HG02623 (cell line): ENCODE data around the gene ZNF316.

Experiments used
- ATAC-seq: cut with Tn5 transposase; IDR thresholded peaks from one replicate; pipeline ENCODE4 v1.9.1; 2021; ENCODE audit warnings: moderate library complexity; ENCODE audit not compliant: unreplicated experiment

Gene ZNF316

DNA sequence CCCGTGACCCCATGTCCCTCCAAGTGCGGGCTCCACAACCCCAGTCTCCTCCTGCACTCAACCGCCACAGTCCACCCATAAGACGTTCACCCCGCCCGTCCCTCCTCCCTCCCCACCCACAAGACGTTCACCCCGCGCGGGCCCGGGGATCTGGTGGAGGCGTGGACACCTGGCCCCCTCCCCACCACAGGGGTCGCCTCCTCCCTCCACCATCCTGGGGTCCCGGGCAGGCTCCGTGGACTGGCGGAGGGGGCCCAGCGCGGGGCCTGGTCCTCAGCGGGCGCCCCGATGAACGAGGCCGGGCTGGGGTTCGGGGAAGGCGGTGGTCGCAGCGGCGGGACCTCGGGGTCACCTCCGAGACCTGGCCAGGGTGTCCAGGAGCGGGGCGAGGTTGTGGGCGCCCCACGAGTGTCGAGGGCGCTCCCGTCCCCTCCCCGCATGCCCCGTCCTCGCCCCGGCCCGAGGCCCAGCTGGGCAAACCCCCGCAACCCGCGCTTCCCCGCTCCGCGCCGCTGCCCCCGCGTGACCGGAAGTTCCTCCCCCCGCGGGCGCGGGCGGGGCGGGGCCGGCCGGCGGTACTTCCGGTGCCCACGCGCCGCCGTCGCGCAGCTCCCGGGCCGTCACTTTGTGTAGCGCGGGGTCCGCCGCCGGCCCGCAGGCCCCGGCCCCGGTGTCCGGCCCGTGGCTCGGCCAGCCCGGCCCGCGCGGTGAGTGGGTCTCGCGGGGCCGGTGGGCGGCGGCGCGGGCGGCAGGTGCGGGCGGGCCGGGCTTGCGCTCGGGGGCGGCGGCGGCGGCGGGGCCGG lies at the start of gene ZNF316:
Gene ZNF316 (plus strand): TSS at position 578 of the 803 bp plus-strand sequence. CDS start 5,092 bp downstream, outside the sequence.
- ATAC-seq, result peak; percentile 68

DNA sequence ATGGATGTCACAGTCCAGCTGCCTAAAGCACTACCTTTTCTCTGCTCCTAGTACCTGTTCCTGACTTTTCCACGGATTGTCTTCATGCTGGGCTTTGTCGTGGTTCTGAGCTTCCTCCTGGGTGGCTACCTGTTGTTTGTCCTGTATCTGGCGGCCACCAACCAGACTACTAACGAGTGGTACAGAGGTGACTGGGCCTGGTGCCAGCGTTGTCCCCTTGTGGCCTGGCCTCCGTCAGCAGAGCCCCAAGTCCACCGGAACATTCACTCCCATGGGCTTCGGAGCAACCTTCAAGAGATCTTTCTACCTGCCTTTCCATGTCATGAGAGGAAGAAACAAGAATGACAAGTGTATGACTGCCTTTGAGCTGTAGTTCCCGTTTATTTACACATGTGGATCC lies 48.6 kb upstream of the ZNF316 start:
- no peak for ATAC-seq

DNA sequence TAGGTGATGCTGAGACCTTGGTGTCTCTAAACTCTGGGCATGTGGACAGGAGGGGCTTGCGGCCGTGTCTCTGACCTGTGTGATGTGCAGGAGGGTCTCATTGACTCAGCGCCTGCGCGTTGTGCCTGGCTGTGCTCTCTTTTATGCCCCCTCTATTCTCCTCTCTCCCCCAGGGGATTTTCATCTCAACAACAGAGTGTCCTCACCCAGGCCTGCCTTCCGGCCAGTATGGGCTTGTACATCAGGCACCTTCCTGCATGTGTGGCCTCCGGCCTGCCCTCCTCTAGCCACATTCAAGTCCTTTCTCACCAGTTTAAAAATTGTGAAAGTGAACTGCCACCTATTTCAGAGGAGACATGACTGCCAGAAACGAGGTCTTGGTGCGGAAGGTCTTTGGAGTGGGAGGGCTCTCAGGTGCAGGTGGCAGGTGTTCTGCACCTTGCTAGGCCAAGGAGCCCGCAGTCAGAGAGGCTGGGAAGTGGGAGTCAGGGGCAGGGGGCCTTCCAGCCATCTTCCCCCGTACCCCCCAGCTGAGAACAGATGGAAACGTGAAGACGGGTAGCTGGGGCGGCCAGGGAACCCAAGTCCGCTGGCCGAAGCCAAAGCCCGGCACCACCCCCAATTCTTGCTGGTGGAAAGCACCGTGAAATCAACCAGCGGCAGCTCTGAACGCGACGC lies 47.8 kb upstream of the ZNF316 start:
- ATAC-seq, result no peak

DNA sequence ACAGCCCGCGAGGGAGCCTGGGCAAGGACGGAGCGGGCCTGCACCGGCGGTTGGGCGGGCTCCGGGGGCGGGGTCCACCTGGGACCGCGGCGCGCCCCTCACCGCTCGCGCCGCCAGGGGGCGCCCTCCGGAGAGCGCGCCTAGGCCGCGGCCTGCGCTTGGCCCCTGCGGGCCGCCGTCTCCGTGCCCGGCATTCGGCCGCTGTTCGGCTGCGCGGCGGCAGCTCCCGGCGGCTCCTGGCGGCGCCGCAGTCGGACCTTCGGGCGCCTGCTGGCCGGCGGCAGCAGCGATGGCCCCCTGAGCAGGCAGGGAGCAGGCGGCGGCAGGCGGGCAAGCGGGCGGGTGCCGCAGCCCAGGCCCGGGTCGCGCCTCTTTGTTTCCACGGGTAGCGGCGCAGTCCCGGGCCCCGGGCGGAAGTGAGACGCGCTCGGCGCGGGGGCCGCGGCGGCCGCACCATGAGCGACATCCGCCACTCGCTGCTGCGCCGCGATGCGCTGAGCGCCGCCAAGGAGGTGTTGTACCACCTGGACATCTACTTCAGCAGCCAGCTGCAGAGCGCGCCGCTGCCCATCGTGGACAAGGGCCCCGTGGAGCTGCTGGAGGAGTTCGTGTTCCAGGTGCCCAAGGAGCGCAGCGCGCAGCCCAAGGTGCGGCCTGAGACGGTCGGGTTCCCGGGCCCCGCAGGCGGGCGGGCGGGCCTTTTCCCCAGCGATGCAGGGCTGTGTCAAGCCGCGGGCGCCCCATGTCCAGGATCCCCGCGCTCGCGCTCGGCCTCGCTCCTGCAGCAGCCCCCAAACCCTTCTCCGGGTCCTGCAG lies 47.1 kb upstream of the ZNF316 start, which contains the start of gene INTS15:
Gene INTS15 (plus strand): TSS at position 193 of the 816 bp plus-strand sequence. CDS start 263 bp downstream, at position 456.
- ATAC-seq, result peak; percentile 82

DNA sequence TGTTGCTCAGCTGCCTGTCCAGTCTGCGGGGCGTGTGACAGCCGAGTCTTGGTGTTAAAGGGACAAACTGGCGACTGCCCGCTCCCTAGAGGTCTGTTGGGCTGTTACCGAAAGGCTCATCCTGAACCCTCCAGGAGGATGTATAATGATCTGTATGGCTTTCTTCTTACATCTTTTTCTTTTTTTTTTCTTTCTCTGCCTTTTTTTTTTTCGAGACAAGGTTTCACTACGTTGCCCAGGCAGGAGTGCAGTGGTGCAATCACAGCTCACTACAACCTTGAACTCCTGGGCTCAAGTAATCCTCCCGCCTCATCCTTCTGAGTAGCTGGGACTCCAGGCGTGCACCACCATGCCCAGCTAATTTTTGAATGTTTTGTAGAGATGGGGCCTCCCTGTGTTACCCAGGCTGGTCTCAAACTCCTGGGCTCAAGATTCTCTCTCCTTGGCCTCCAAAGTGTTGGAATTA lies 46.4 kb upstream of the ZNF316 start:
- ATAC-seq, result no peak

DNA sequence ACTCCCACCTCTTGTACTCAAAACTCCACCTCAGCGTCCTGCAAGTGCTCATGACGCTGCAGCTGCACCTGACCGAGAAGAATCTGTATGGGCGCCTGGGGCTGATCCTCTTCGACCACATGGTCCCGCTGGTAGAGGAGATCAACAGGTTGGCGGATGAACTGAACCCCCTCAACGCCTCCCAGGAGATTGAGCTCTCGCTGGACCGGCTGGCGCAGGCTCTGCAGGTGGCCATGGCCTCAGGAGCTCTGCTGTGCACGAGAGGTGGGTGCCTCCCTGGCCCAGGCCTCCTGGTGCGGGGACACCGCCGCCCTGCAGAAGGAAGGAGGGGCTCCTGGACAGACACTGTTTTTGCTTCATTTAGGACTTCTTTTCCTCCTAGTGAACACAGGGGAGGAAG lies 37.0 kb upstream of the ZNF316 start:
- no peak for ATAC-seq

DNA sequence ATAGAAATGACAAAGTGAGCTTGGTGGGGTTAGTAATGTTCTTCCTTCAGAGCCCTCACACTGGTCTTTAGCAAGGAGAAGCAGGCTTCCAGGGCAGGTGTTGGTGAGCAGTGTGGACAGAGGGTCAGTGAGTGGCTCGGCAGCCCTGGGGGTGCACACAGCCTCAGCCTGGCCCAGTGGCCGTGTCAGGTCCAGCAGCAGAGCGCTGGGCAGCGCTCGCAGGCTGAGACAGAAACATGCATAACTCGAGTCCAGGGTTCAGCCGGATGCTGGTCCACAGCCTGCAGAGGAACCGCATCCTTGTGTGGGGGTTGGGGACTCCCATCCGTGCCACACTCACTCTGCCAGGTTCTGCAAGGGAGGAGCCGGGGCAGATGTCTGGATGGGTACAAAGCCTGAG lies 32.7 kb upstream of the ZNF316 start:
- no peak for ATAC-seq

DNA sequence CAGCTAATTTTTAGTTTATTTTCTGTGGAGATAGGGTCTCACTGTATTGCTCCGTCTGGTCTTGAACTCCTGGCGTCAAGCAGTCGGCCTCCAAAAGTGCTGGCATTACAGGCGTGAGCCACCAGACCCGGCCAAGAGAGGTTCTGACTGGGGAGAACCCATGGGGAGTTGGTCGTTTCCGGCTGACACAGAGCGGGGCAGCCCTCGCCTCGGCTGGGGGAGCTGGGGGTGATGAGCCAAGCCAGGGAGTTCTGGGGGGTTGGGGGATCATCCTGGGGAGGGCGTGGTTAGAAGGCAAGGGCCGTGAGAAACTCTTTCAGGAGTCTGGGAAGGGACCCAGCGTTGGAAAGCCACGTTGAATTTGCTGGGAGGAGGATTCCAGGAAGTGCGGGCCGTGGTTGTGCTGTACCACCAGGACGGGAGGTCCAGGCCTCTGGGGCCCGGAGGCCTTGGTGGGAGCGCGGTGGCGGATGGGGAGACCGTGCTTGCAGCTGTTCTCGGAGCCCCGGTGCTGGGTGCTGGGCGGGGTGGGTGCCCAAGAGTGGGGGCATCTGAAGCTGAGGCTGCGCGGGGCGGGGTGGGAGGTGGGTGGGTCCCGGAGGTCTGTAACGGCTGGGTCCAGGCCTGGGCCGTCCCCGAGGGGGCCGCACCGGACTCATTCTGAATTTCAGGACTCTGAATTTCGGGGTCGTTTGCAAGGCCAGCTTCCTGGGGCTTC lies 30.1 kb upstream of the ZNF316 start:
- ATAC-seq, result no peak

DNA sequence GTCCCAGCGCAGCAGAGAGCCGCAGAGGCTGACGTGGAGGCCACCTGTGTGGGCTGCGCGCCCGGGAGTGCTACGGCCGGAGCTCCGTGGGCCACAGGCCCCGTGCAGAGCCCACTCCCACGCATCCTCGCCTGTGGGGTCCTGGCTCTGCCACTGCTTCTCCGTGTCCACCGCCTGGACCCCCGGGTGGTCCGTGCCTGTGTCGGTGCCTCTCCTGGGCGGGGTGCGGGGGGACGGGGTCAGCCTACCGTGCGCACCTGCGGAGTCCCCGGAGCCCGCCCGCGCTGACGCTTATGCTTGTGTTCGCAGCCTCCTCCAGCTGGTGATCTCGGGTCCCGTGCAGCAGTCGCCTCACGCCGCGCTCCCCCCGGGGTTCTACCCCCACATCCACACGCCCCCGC lies 29.5 kb upstream of the ZNF316 start:
- no peak for ATAC-seq

DNA sequence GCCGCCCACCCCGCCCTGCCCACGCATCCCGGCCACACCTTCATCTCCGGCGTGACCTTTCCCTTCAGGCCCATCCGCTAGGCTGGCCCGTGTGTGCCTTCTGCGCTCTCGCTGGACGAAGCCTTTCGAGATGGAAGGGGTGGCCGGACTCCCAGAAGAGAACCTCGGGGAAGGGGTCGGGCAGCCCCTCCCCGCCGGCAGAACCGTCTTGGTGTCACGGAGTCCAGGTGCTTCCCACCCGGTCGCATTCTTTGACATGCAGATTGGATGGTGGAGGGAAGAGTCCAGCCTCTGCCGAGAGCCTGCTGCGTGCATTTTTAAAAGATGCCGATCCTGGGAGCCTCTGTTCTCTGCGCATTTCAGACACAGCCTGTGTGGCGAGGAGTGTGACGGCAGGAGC lies 29.0 kb upstream of the ZNF316 start:
- ATAC-seq, result no peak

DNA sequence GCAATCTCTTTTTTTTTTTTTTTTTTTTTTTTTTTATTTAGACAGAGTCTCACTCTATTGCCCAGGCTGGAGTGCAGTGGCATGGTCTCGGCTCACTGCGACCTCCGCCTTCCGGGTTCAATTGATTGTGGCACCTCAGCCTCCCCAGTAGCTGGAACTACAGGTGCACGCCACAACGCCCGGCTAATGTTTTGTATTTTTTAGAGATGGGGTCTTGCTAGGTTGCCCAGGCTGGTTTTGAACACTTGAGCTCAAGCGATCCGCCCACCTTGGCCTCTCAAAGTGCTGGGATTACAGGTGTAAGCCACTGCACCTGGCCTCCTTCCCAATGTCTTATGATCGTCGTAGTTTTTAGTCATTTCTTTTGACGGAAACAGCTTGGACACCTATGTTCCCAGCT lies 28.3 kb upstream of the ZNF316 start:
- no peak for ATAC-seq

DNA sequence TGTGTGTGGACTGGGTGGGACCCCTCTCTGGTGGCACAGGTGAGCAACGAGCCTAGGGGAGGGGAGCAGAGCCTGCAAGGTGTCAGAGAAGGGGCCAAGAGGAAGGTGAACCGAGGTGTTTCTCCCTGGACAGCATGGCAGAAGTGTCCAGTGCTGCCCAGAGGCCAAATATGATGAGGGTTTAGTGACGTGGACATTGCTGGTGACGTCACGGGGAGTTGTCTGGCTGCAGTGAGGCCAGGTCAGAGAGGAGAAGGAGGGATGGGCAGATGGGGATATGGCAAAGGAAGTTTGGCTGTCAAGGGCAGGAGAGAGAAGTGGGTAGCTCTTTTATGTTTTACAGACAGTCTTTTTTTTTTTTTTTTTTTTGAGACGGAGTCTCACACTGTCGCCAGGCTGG lies 24.3 kb upstream of the ZNF316 start:
- ATAC-seq, result no peak

DNA sequence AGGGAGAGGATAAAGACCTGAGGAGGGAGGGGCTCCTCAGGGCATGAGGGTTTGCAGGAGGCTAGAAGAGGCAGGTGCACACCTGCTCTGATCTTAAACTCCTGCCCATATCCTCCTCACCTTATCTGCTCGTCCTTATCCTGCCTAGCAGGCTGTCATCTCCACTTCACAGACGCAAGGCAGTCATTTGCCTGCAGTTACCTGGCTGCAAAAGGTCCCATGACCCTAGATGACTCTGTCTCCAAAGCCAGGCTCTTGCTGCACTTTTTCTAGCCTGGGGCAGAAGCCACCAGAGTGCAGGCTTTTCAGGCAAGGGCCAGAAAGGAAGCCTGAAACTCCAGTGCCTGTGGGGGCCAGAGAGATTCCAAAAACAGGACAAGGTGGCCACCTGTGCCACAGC lies 23.4 kb upstream of the ZNF316 start:
- no peak for ATAC-seq

DNA sequence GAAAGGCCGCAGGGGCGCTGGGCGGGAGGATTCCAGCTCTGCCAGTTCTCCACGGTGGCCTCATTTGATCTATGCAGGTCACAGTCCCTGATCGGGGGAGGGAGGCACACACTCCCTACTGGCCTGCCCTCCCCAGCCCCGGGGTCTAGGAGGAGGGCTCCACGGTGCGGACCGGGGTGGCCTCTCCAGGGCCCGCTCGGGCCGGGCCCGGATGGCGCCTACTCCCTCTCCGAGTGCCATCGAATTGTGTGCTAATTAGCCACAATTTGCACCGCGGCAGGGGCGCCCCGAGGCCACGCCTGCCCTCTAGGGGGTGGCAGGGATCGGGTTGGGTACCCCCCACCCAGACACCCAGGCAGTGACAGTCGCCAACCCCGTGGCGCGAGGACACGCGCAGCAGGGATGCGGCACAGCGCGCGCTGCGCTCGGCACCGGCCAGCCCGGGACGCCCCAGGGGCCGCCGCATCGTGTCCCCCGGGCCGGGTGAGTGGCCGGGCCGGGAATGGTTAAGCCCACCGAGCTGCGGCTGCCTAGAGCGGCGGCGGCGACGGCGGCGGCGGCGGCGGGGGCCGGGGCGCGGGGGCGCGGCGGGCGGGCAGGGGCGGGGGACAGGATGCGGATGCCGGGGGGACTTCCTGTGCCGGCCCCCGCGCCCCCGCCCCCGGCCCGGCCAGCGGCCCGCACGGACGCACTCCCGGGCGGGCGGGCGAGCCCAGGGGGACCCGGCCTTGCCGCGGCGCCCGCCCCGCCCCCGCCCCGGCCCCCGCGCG lies 22.0 kb upstream of the ZNF316 start, which contains the start of gene ZNF853:
Gene ZNF853 (plus strand): TSS at position 658 of the 770 bp plus-strand sequence. CDS start 565 bp downstream, outside the sequence.
- ATAC-seq, result no peak

DNA sequence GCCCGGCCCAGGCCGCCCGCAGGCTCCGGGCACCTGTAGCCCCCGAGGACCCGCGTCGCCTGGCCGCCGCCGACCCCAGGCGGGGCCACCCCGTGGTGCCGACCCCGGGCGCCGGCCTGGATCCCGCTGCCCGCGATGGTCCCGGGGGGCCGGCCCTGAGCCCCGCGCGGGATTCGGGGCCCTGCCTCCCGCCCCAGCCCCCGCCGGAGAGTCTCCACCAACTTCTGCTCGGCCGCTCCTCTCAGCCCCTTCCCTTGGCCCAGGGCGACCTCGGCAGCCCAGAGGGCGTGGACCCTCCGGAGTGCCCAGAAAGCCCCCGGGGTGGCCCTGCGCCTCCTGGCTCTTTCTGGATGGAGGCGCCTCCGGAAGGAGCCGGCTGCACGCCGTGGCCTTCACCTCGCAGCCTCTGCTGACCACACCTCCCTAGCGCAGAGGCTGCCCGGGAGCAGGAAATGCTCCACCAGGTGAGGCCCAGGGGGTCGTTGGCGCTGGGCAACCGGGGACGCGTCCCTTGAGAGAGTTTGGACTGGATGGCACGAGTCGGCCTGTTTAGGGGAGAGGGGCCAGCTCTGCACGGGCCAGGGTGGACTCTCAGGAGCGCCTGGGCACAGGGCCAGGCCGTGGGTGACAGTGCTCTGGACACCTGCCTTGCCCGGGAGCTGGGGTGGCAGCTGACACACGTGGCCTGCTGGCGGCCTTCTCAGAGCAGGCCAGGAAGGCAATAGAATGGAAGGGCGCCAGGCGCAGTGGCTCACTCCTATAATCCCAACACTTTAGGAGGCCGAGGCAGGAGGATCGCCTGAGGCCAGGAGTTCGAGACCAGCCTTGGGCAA lies 21.2 kb upstream of the ZNF316 start:
- ATAC-seq, result no peak

DNA sequence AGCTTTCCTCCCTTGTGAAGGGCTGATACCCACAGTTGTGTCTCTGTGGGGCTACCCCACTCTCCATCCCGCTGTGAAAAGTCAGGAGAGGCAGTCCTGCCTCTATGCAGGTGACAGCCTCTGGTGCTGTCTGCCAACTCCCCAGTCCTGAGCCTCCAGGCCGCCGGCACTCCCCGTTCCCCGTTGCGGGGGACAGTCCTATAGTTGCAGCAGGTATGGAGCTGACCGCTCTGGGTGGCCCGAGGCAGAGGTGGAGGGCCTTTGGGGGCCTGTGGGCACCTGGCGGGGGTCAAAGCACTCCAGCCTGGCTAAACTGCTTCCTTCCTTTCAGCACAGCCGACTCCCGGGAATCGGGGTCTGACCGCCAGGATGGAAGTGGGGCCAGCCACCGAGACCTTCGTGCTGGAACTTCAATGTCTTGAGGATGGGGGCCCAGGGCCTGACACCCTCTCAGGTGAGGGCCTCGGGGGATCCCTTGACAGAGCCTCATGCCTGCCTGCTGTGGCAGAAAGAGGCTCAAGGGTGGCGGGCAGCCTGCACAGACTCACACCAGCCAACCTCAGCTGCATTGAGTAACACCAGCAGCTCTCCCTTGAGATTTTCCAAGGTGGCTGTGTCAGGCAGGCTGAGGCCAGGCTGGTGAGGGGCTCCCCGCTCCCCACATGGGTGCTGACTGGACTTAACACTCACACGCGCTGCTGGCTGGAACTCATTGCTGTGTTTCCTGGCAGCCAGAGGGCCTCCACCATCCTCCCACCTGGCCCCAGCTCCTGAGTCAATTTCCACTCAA lies 20.1 kb upstream of the ZNF316 start:
- ATAC-seq, result no peak

DNA sequence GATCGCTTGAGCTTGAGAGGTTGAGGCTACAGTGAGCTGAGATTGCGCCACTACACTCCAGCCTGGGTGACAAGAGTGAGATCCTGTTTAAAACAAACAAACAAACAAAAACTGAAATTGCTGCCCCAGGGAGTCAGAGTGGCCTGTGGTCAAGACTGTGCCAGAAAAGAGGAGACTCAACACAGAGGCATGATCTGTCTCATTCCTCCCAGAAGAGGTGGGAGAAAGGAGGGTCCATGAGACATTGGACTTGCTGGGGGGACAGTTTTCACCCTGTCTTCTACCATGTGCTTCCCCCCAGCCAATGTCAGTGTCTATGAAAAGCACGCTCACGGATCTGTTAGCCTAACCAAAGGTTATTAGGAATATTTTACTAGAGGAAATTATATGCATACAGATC lies 18.5 kb upstream of the ZNF316 start:
- ATAC-seq, result no peak

DNA sequence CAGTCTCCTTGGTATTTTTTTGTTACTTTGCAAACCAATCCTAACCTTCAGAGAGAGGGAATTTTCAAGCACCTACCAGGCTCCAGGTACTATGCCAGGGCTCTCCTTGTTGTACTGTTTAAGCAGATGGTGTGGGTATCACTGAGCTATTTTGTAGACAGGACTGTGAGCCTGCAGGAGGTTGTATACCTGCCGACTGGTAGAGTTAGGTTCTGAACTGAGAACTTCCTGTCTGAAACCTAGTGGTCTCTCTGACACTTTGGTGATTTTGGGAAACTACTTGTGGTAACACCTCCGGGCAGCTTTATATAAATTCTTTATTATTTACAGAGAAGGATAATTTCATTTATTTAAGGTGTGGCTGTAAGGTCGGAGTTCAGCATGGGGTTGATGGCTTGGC lies 17.2 kb upstream of the ZNF316 start:
- no peak for ATAC-seq
